DOHH2 (cell line): ENCODE measurements around the gene HDAC4.

Experiments used
- H3F3A ChIP-seq: fragments of 200-600 bp; sonication (generic), shearing (Covaris generic); 2 replicates; pipeline ENCODE4 v1.6.0; 2016; ENCODE audit warnings: antibody characterized with exemption, mild to moderate bottlenecking; ENCODE audit not compliant: control insufficient read depth, insufficient read depth
- H3K27ac ChIP-seq: fragments of 200-600 bp; sonication (generic); 2 replicates; pipeline ENCODE4 v1.5.1; 2014; ENCODE audit warnings: low read depth, mild to moderate bottlenecking, low read length, moderate library complexity
- H3K27me3 ChIP-seq: fragments of 200-600 bp; sonication (generic); 2 replicates; pipeline ENCODE4 v1.6.1; 2014; ENCODE audit warnings: mild to moderate bottlenecking, low read length, mixed read lengths; ENCODE audit not compliant: control insufficient read depth
- H3K36me3 ChIP-seq: fragments of 200-600 bp; sonication (generic); 2 replicates; pipeline ENCODE4 v1.6.1; 2014; ENCODE audit warnings: mild to moderate bottlenecking, low read length, moderate library complexity, mixed read lengths; ENCODE audit not compliant: control insufficient read depth
- H3K4me1 ChIP-seq: fragments of 200-600 bp; sonication (generic); 2 replicates; pipeline ENCODE4 v1.6.1; 2014; ENCODE audit warnings: mild to moderate bottlenecking, low read length, mixed read lengths; ENCODE audit not compliant: control insufficient read depth
- H3K4me2 ChIP-seq: fragments of 200-600 bp; sonication (generic); 2 replicates; pipeline ENCODE4 v1.6.0; 2014; ENCODE audit warnings: mild to moderate bottlenecking, low read length, moderate library complexity
- H3K4me3 ChIP-seq: fragments of 200-600 bp; sonication (generic); 2 replicates; pipeline ENCODE4 v1.5.1; 2014; ENCODE audit warnings: mild to moderate bottlenecking, low read length, mixed read lengths
- H3K79me2 ChIP-seq: fragments of 200-600 bp; sonication (generic); 2 replicates; pipeline ENCODE4 v1.6.1; 2014; ENCODE audit warnings: mild to moderate bottlenecking, low read length, mixed read lengths; ENCODE audit not compliant: control insufficient read depth
- H3K9me2 ChIP-seq: fragments of 200-600 bp; sonication (generic); replicated peaks from 2 replicates; pipeline ENCODE4 v1.6.1; 2014; ENCODE audit warnings: mild to moderate bottlenecking, low read length, mixed read lengths; ENCODE audit not compliant: control insufficient read depth
- H3K9me3 ChIP-seq: fragments of 200-600 bp; sonication (generic); 2 replicates; pipeline ENCODE4 v1.6.1; 2014; ENCODE audit warnings: antibody characterized with exemption, low read length, mixed read lengths; ENCODE audit not compliant: control insufficient read depth, insufficient read depth
- H4K20me1 ChIP-seq: fragments of 200-600 bp; sonication (generic); 2 replicates; pipeline ENCODE4 v1.6.0; 2014; ENCODE audit warnings: low read depth, mild to moderate bottlenecking, antibody characterized with exemption, low read length, moderate library complexity; ENCODE audit not compliant: control insufficient read depth, insufficient read depth
- CTCF ChIP-seq: fragments of 200-600 bp; sonication (generic); IDR thresholded peaks from one replicate; pipeline ENCODE4 v1.5.1; 2014; ENCODE audit warnings: antibody characterized with exemption, mild to moderate bottlenecking, low read depth, low read length; ENCODE audit not compliant: poor library complexity, severe bottlenecking
- EZH2phosphoT487 ChIP-seq: fragments of 200-600 bp; sonication (generic); IDR thresholded peaks from 2 replicates; pipeline ENCODE4 v1.6.1; 2017; ENCODE audit warnings: borderline replicate concordance, mild to moderate bottlenecking, antibody characterized with exemption, low read length, moderate library complexity, mixed read lengths

Gene HDAC4

GRCh38 chr2:239272626-239273025, 128.2 kb downstream of the HDAC4 start:
- Histone ChIP-seq H3K4me2 (no peak overlapping the region), H4K20me1 (peaks cover 77% of the 10 kb centered on the region), H3K9me3 (no peaks in the 10 kb centered on the region), H3K4me3 (no peak overlapping the region), H3F3A (no peaks in the 10 kb centered on the region), H3K27ac (no peak overlapping the region), H3K36me3 (no peaks in the 10 kb centered on the region), H3K9me2 (no peaks in the 10 kb centered on the region), H3K27me3 (peaks cover 79% of the 10 kb centered on the region), H3K4me1 (peaks cover 17% of the 10 kb centered on the region), H3K79me2 (no peaks in the 10 kb centered on the region; the same call in 1 of the 2 replicates)
- no peak for TF ChIP-seq CTCF
- no peak for TF ChIP-seq EZH2phosphoT487

GRCh38 chr2:239271882-239272281, 128.9 kb downstream of the HDAC4 start:
- peaks cover 75% of the 10 kb centered on the region for H4K20me1 ChIP-seq
- H3K27ac ChIP-seq = no peak overlapping the region
- TF ChIP-seq EZH2phosphoT487 (no peak), CTCF (no peak)
- peaks cover 25% of the 10 kb centered on the region for H3K4me1 ChIP-seq
- H3K27me3 ChIP-seq = peaks cover 82% of the 10 kb centered on the region
- no peaks in the 10 kb centered on the region for H3K9me2 ChIP-seq
- no peaks in the 10 kb centered on the region for H3K9me3 ChIP-seq
- peaks cover 3% of the 10 kb centered on the region; the same call in 1 of the 2 replicates for H3K79me2 ChIP-seq
- H3K4me2 ChIP-seq = no peak overlapping the region
- H3K36me3 ChIP-seq = no peaks in the 10 kb centered on the region
- H3F3A ChIP-seq = no peaks in the 10 kb centered on the region
- H3K4me3 ChIP-seq = no peak overlapping the region

GRCh38 chr2:239271471-239271870, 129.3 kb downstream of the HDAC4 start:
- no peak overlapping the region for H3K4me3 ChIP-seq
- H3K27ac ChIP-seq = no peak overlapping the region
- H3K9me2 ChIP-seq = no peaks in the 10 kb centered on the region
- H3K4me2 ChIP-seq = no peak overlapping the region
- H3K9me3 ChIP-seq = no peaks in the 10 kb centered on the region
- peaks cover 77% of the 10 kb centered on the region for H4K20me1 ChIP-seq
- H3K27me3 ChIP-seq = peaks cover 86% of the 10 kb centered on the region
- H3F3A ChIP-seq = no peaks in the 10 kb centered on the region
- H3K36me3 ChIP-seq = no peaks in the 10 kb centered on the region
- no peak for TF ChIP-seq EZH2phosphoT487
- TF ChIP-seq CTCF = no peak
- peaks cover 29% of the 10 kb centered on the region for H3K4me1 ChIP-seq
- peaks cover 4% of the 10 kb centered on the region; the same call in 1 of the 2 replicates for H3K79me2 ChIP-seq
